Esophagus muscularis mucosa (tissue), 4 donors: ENCODE data around the gene ZSCAN21. TPM values are rescaled to one million over a fixed set of nuclear protein-coding genes. Genes with fewer than 3 reads are reported as not detected.

ENCODE experiments used
- DNase-seq: peaks from one replicate; pipeline ENCODE4 v3.0.0-alpha.2; 2017; ENCODE audit errors: extremely low spot score
- H3K27ac ChIP-seq, 4 donors: fragments of 200-600 bp; sonication (generic); replicated peaks in 1 of 4; 1 replicate in 3 of 4; 2 replicates in 1 of 4; pipeline ENCODE4 v1.5.1; 2016 to 2019; ENCODE audit warnings: mild to moderate bottlenecking in 1 of 4
- H3K27me3 ChIP-seq, 4 donors: fragments of 200-600 bp; sonication (generic); one replicate each; pipeline versions ENCODE4 v1.5.1 to v1.6.0; 2016 to 2019
- H3K36me3 ChIP-seq, 4 donors: fragments of 200-600 bp; sonication (generic); one replicate each; pipeline ENCODE4 v1.5.1; 2016 to 2019
- H3K4me1 ChIP-seq, 4 donors: fragments of 200-600 bp; sonication (generic); one replicate each; pipeline ENCODE4 v1.5.1; 2016 to 2019
- H3K4me3 ChIP-seq, 4 donors: fragments of 200-600 bp; sonication (generic); 1 replicate in 2 of 4; 2 replicates in 2 of 4; pipeline ENCODE4 v1.5.1; 2016 to 2019; ENCODE audit warnings: mild to moderate bottlenecking in 4 of 4, moderate library complexity in 1 of 4
- H3K9me3 ChIP-seq, 4 donors: fragments of 200-600 bp; sonication (generic); 1 replicate in 3 of 4; 2 replicates in 1 of 4; pipeline ENCODE4 v1.5.1; 2016 to 2019
- CTCF ChIP-seq, 3 experiments: fragments of 200-600 bp in 2 of 3; fragments of 450-650 bp in 1 of 3; sonication (generic) in 2 of 3; IDR thresholded peaks; one replicate each; pipeline ENCODE4 v1.5.1; 2017 to 2019; ENCODE audit warnings: antibody characterized with exemption in 3 of 3, mild to moderate bottlenecking in 2 of 3, moderate library complexity in 1 of 3
- EP300 ChIP-seq: sonication (generic); formaldehyde crosslinking; IDR thresholded peaks from one replicate; pipeline ENCODE4 v1.6.1; 2017; ENCODE audit warnings: antibody characterized with exemption
- POLR2A ChIP-seq: fragments of 450-650 bp; IDR thresholded peaks from one replicate; pipeline ENCODE4 v1.6.1; 2017; ENCODE audit warnings: antibody characterized with exemption, moderate library complexity, mild to moderate bottlenecking, low read depth
- POLR2AphosphoS5 ChIP-seq, 2 donors: sonication (generic); formaldehyde crosslinking; IDR thresholded peaks; one replicate each; pipeline ENCODE4 v1.6.1; 2017; ENCODE audit warnings: antibody characterized with exemption in 2 of 2
- WGBS: methylation state at CpG from one replicate; pipeline ENCODE4 v1.1.5; 2018; 5-methylcytosine and 5-hydroxymethylcytosine counted together
- intact Hi-C: fragments of 100-400 bp; cut with DNase I; formaldehyde crosslinking; loops from one replicate; pipeline ENCODE4 v1.15.1; 2023
- total RNA-seq, 4 donors: library from RNA; depleted of rRNA; stranded (reverse); fragments of >200 nt; gene quantifications; one replicate each; pipeline versions ENCODE4 v1.1.0 to v1.2.1, GENCODE V29; 2016

The ZSCAN21 gene
- total RNA-seq, 4 donors from 2014 or later = 12.9 to 18.4 (median 16.1) TPM

- no peak overlapping the region for H3K4me3 ChIP-seq
- intact Hi-C loops = no loop called here
- no peaks in the 10 kb centered on the region for H3K9me3 ChIP-seq
- DNase-seq = no peak
- WGBS = 89% methylated on average over 11 of the region's 11 CpGs
- H3K36me3 ChIP-seq = peaks cover 48 to 85% (median 82%) of the 10 kb centered on the region in 4 donors
- H3K4me1 ChIP-seq = peaks cover 14 to 17% (median 15%) of the 10 kb centered on the region in 4 donors
- H3K27ac ChIP-seq = no peak overlapping the region
- TF ChIP-seq CTCF (IDR thresholded peaks at IDR 0.05) (no peak), EP300 (no peak), POLR2A (no peak)
- H3K27me3 ChIP-seq = no peaks in the 10 kb centered on the region
Measured at GRCh38 chr7:100061518-100062193, 12.1 kb downstream of the ZSCAN21 start.

GRCh38 chr7:100063376-100063775 is 13.8 kb downstream of the ZSCAN21 start:
- 97% methylated on average over 4 of the region's 4 CpGs for WGBS

DNA sequence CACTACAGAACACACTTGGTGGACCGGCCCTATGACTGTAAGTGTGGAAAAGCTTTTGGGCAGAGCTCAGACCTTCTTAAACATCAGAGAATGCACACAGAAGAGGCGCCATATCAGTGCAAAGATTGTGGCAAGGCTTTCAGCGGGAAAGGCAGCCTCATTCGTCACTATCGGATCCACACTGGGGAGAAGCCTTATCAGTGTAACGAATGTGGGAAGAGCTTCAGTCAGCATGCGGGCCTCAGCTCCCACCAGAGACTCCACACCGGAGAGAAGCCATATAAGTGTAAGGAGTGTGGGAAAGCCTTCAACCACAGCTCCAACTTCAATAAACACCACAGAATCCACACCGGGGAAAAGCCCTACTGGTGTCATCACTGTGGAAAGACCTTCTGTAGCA is 14.6 kb downstream of the ZSCAN21 start:
- intact Hi-C loops = no loop called here
- peaks cover 25 to 83% (median 72%) of the 10 kb centered on the region in 4 donors for H3K36me3 ChIP-seq
- H3K27ac ChIP-seq = no peak overlapping the region
- no peak overlapping the region for H3K4me3 ChIP-seq
- H3K27me3 ChIP-seq = no peaks in the 10 kb centered on the region
- no peaks in the 10 kb centered on the region for H3K9me3 ChIP-seq
- WGBS = 90% methylated on average over 9 of the region's 9 CpGs
- TF ChIP-seq EP300 (no peak), CTCF (IDR thresholded peaks at IDR 0.05) (no peak), POLR2A (no peak), POLR2AphosphoS5 (IDR thresholded peaks at IDR 0.05) (no peak)
- no peak for DNase-seq
- peaks cover 14 to 18% (median 15%) of the 10 kb centered on the region in 4 donors for H3K4me1 ChIP-seq

More at GRCh38 chr7:100063376-100063775, 13.8 kb downstream of the ZSCAN21 start:
- Histone ChIP-seq H3K4me1 (peaks cover 14 to 18% (median 15%) of the 10 kb centered on the region in 4 donors), H3K4me3 (no peak overlapping the region), H3K9me3 (no peaks in the 10 kb centered on the region), H3K27ac (no peak overlapping the region), H3K27me3 (no peaks in the 10 kb centered on the region), H3K36me3 (peaks cover 33 to 83% (median 73%) of the 10 kb centered on the region in 4 donors)
- TF ChIP-seq CTCF (IDR thresholded peaks at IDR 0.05) = no peak
- no peak for TF ChIP-seq POLR2AphosphoS5 (IDR thresholded peaks at IDR 0.05)
- no peak for TF ChIP-seq EP300
- no peak for TF ChIP-seq POLR2A
- DNase-seq = no peak
- intact Hi-C loops = no loop called here

DNA sequence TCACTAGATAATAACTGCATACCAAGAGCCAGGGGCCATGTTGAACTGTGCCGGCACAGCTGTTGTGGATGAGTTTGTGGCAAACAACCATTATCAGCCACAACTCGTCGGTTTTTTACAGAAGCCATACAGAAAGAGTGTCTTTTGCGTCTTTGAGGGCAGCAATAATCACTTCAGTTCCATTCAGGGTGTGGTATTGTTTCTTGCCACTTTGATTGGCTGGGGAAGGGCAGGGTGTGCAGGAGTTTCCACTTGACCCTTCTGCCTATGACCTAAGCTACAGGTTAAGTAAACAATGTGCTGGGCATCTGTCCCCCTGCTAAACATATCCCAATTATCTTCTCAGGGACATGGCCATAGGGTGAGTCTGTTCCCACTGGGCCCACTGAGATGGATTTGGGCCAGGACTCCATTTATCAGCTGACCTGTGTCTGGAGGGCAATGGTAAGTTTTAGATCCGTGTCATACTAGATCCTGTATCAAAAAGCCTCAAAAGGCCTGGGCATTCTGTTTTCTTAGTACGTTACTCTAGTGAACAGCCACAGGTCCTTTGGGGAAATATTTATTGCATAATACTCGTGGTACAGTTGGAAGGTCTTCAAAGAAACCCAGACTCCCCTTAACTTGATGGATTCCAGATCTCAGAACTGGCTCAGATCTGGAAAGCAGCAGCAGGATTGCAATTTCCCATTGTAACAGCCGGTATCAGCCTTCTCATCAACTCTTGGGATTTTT is 16.0 kb downstream of the ZSCAN21 start:
- WGBS = 46% methylated on average over 8 of the region's 8 CpGs
- Histone ChIP-seq H3K4me3 (no peak overlapping the region), H3K27me3 (no peaks in the 10 kb centered on the region), H3K27ac (peak overlapping the region; percentile 41 to 60 (median 54)), H3K36me3 (peaks cover 25 to 81% (median 72%) of the 10 kb centered on the region in 4 donors), H3K9me3 (peaks cover 0 to 9% (median 2%) of the 10 kb centered on the region in 4 donors), H3K4me1 (peaks cover 14 to 18% (median 15%) of the 10 kb centered on the region in 4 donors)
- intact Hi-C loops = no loop called here
- TF ChIP-seq POLR2AphosphoS5 (IDR thresholded peaks at IDR 0.05) = peak; percentile 52 to 81
- TF ChIP-seq EP300 = no peak
- no peak for TF ChIP-seq CTCF (IDR thresholded peaks at IDR 0.05)
- no peak for TF ChIP-seq POLR2A
- no peak for DNase-seq
